ENCODE measurements around the gene GFI1.
"Not testable (repeated sequence)": the region's sequence is repeated elsewhere in the genome, so short reads cannot be mapped to it uniquely, and the experiment has no call there.

DNA sequence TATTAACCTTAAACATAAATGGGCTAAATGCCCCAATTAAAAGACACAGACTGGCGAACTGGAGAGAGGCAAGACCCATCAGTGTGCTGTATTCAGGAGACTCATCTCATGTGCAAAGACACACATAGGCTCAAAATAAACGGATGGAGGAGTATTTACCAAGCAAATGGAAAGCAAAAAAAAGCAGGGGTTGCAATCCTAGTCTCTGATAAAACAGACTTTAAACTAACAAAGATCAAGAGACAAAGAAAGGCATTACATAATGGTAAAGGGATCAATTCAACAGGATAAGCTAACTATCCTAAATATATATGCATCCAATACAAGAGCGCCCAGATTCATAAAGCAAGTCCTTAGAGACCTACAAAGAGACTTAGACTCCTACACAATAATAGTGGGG is 45.2 kb upstream of the GFI1 start:
- TF ChIP-seq, protein P1, sequence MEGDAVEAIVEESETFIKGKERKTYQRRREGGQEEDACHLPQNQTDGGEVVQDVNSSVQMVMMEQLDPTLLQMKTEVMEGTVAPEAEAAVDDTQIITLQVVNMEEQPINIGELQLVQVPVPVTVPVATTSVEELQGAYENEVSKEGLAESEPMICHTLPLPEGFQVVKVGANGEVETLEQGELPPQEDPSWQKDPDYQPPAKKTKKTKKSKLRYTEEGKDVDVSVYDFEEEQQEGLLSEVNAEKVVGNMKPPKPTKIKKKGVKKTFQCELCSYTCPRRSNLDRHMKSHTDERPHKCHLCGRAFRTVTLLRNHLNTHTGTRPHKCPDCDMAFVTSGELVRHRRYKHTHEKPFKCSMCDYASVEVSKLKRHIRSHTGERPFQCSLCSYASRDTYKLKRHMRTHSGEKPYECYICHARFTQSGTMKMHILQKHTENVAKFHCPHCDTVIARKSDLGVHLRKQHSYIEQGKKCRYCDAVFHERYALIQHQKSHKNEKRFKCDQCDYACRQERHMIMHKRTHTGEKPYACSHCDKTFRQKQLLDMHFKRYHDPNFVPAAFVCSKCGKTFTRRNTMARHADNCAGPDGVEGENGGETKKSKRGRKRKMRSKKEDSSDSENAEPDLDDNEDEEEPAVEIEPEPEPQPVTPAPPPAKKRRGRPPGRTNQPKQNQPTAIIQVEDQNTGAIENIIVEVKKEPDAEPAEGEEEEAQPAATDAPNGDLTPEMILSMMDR (CRISPR knock-in tag; IDR thresholded peaks at IDR 0.05), result not testable (repeated sequence)
- TF ChIP-seq, protein P2, sequence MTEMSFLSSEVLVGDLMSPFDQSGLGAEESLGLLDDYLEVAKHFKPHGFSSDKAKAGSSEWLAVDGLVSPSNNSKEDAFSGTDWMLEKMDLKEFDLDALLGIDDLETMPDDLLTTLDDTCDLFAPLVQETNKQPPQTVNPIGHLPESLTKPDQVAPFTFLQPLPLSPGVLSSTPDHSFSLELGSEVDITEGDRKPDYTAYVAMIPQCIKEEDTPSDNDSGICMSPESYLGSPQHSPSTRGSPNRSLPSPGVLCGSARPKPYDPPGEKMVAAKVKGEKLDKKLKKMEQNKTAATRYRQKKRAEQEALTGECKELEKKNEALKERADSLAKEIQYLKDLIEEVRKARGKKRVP (CRISPR knock-in tag; IDR thresholded peaks at IDR 0.05), result not testable (repeated sequence)

Measured in HepG2 (cell line).